Mammary epithelial cell (primary cell): Measurements from ENCODE around the gene TENM3.

ENCODE experiments used
- EZH2 ChIP-seq: IDR thresholded peaks from 2 replicates; pipeline ENCODE4 v1.6.1; 2012; ENCODE audit warnings: low read length, inconsistent platforms, borderline replicate concordance
- TF ChIP-seq, protein P1 (sequence below), 2 donors: IDR thresholded peaks in 1 of 2; conservative IDR thresholded peaks in 1 of 2; 2 replicates each; pipeline ENCODE4 v1.5.1; 2011 to 2012; ENCODE audit warnings: inconsistent platforms in 2 of 2, low read length in 2 of 2, mild to moderate bottlenecking in 2 of 2, control low read depth in 1 of 2, low read depth in 1 of 2; ENCODE audit not compliant: insufficient read depth in 1 of 2; ENCODE audit errors: extremely low read depth in 1 of 2

GRCh38 chr4:182730791-182731190 is 487.6 kb downstream of the TENM3 start:
- TF ChIP-seq, protein P1, sequence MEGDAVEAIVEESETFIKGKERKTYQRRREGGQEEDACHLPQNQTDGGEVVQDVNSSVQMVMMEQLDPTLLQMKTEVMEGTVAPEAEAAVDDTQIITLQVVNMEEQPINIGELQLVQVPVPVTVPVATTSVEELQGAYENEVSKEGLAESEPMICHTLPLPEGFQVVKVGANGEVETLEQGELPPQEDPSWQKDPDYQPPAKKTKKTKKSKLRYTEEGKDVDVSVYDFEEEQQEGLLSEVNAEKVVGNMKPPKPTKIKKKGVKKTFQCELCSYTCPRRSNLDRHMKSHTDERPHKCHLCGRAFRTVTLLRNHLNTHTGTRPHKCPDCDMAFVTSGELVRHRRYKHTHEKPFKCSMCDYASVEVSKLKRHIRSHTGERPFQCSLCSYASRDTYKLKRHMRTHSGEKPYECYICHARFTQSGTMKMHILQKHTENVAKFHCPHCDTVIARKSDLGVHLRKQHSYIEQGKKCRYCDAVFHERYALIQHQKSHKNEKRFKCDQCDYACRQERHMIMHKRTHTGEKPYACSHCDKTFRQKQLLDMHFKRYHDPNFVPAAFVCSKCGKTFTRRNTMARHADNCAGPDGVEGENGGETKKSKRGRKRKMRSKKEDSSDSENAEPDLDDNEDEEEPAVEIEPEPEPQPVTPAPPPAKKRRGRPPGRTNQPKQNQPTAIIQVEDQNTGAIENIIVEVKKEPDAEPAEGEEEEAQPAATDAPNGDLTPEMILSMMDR (conservative IDR thresholded peaks at IDR 0.05 in 1 of 2, IDR thresholded peaks at IDR 0.05 in 1 of 2; ENCODE audit: extremely low read depth in 1 of 2, insufficient read depth in 1 of 2, low read depth in 1 of 2, low read length in 2 of 2): no peak
- no peak for TF ChIP-seq EZH2
